ENCODE data around the gene ELANE.
"Not testable (repeated sequence)": the region's sequence is repeated elsewhere in the genome, so short reads cannot be mapped to it uniquely, and the experiment has no call there.

The ELANE gene

DNA sequence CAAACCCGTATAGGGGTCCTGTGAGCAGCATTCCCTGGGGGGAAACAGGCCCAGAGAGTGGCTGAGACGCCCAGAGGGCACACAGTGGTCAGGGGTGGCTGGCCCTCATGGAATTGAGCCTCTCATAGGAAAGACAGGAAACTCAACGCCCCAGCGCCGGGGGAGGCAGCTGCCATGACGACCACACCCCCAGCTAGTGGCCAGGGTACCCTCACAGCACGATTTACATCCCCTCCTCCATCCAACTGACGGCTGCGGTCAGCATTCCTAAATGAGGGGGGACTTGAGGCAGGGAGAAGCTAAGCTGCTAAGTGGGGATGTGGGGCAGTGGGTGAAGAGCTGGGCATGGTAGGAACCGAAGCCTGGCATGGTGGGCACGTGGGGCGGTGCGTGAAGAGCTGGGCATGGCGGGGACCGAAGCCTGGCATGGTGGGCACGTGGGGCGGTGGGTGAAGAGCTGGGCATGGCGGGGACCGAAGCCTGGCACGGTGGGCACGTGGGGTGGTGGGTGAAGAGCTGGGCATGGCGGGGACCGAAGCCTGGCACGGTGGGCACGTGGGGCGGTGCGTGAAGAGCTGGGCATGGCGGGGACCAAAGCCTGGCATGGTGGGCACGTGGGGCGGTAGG is 30.9 kb downstream of the ELANE start:
- DNase-seq = no peak

DNA sequence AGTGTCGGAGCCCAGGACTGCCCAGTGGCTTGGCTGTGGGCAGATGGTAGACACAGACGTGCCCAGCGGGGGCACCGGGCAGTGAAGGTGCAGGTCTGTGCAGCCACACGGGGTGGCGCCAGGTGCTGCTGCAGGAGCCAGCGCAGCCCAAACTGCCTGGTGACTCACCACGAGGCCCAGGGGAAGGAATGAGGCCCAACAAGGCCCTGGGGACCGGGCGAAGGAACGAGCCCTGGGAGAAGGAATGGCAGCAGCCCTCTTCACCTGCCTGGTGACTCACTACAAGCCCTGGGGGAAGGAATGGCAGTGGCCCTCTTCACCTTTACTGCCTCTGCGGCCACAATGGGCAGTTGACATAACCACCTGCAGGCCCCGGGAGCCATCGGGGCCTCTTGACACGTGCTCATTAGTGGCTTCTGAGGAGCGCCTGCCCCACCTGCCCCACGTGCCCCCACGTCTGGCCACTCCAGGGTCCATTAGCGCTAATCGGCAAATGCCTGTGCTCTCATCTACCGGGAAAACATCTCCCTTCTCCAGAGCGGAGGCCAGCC is 31.6 kb downstream of the ELANE start:
- peak; percentile 29 for DNase-seq

GRCh38 chr19:884420-885211 is 32.5 kb downstream of the ELANE start:
- no peak for DNase-seq

DNA sequence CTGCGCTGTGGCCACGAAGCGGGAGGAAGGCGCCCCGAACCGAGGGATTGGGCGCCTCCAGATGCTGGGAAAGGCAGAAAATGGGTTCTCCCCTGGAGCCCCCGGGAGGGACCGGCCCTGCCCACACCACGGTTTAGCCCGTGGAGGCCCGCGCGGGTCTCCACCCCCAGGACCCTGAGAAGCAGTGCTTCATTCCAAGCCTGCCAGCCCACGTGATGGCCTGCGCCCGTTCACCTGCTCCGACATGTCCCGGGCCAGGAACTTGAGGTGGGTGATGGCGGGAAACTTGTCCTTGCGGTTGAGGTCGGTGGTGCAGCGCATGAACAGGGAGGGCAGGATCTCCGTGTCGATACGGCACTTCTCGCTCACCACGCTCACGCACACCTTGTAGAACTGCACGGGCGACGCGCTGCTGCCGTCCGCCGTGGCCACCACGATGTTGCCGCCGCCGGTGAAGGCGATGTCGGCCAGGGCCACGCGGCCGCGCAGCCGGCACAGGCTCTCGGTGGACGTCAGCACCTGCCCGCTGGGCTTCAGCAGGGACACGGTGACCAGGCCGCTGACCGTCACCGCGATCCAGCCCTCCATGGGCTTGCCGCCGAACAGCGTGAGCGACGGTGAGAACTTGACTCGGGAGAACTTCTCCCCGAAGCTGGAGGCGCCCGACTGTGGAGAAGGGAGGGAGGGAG is 33.6 kb downstream of the ELANE start:
- no peak for DNase-seq

DNA sequence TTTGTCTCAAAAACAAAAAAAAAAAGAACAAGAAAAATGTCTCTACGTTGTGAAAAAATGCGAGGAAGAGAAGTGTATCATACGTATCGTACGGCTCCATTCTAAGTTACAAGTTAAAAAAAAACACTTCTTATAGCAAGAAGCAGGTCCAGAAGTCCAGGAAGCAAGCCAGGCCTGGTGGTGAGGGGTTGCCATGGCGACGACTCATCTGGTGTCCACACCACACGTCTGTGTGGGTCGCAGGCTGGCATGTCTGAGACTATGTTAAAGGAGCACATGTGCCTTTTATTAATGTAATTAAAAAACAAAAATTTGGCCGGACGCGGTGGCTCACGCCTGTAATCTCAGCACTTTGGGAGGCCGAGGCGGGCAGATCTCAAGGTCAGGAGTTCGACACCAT is 35.0 kb downstream of the ELANE start:
- DNase-seq = no peak

- no peak for DNase-seq
Observed at GRCh38 chr19:887599-887998, 35.5 kb downstream of the ELANE start.

DNA sequence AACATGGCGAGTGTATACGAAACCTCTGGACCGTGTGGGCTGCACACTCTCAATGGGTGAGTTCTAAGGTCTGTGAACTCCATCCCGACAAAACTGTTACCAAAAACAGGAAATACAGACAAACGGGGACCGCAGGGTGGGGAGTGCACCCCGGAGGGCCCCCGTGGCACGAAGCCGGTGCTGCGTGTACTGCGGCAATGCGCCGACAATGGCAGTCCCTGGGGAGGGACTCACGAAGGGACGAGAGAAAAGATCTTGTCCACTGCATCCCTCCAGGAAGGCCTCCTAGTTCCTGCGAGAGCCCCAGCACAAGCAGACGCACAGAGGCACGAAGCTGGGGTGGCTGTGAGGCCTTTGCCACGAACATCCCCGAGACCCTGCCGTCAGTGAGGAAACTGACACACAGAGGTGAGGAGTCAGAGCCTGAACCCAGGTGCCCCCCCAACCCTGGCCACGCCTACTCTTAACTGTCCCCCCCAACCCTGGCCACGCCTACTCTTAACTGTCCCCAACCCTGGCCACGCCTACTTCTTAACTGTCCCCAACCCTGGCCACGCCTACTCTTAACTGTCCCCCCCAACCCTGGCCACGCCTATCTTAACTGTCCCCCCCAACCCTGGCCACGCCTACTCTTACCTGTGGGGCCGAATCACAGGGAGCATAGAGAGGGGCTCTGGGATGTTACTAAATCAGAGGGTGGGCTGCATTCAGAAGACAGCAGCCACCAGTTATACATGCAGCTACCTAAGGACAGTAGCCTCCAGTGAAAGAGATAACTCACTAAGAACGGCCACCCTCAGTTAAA is 36.7 kb downstream of the ELANE start:
- DNase-seq = no peak

DNA sequence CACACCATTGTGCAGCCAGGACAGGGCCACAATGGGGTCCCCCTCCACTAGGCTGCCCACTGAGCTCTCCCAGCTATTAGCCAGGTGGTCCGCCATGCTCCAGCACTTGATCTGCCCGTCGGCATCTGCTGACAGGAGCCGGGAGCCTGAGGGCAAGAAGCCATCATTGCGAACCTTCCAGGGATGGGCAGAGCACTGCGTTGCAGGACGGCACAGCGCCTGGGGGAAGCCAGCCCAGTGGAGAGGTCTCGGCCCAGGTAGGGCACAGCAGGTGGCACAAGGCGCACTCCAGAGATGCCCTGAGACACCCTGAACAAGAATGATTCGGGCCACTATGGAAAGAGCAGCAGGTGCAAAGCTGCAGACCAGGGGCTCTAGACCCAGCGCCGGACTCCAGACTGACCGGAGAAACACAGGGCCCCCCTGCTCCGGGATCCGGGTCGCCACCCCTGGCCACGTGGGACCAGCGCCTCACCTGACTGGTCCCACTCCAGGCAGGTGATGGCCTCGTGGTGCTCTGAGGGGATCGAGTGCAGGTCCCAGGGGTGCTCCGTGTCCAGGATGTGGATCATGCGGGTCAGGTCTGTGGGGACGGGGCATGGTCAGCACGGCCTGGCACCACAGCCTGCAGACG is 37.7 kb downstream of the ELANE start:
- DNase-seq = no peak

DNA sequence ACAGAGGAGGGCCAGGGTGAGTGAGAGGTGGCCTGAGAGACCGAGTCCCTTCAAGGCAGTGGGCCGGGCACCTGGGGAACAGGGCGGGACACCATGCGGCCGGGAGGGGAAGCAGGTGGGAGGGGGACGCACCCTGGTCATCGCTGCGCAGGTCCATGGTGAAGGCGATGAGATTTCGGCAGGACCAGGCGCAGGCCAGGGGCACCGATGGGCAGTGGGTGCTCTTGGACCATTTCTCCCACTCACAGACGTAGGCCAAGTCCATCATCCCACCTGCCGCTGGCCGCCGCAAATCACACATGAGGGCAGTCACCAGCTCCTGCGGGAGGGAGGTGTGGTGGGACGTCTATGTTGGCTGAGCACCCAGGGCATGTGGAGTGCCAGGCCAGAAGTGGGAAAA is 38.7 kb downstream of the ELANE start:
- DNase-seq = no peak

GRCh38 chr19:891421-892200 is 39.5 kb downstream of the ELANE start:
- DNase-seq = not testable (repeated sequence)

DNA sequence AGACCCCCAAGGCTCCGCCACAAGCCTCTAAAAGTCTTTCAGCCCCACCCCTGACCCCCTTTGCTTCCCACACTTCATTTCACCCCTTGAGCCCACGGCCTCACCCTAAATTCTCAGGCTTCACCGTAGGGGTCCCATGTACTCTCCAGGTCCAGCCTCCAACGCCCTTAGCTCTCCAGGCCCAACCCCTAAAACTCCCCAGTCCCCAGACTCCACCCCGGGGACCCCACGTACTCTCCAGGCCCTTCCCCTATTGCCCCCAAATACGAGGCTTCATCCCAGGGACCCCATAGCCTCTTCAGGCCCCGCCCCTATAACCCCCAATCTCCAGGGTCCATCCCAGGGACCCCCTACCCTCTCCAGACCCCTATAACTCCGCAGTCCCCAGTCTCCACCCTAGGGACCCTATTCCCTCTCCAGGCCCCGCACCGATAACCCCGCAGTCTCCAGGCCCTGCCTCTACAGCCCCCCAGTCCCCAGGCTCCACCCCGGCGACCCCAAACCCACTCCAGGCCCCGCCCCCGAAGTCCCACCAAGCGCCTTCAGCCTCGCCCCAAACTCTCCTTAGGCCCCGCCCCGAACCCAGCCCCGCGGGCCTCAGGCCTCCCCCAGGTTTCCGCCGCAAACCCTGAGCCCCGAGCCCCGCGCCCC is 40.3 kb downstream of the ELANE start:
- DNase-seq = no peak

DNA sequence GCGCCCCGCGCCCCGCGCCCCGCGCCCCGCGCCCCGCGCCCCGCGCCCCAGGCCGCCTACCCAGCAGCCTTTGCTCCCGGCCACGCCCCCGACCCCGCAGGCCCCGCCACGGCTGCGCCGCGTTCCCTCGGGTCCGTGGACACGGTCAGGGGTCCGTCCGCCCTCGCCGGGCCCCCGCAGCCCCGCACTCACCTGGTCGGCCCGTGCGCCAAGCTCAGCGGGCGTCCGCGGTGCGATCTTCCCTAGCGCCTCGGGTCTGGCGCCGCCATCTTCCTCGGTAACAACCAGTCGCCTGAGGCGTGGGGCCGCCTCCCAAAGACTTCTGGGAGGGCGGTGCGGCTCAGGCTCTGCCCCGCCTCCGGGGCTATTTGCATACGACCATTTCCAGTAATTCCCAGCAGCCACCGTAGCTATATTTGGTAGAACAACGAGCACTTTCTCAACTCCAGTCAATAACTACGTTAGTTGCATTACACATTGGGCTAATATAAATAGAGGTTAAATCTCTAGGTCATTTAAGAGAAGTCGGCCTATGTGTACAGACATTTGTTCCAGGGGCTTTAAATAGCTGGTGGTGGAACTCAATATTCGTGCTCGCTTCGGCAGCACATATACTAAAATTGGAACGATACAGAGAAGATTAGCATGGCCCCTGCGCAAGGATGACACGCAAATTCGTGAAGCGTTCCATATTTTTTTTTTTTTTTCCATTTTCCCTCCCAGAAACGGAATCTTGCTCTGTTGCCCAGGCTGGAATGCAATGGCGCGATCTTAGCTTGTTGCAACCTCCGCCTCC is 41.0 kb downstream of the ELANE start, which contains the start of the genes MED16 and RNU6-9:
Gene MED16 (minus strand): TSS at position 294 of the 796 bp plus-strand sequence. CDS start 2,056 bp downstream, outside the sequence.
Gene RNU6-9 (plus strand): TSS at position 591 of the 796 bp plus-strand sequence.
- peak; percentile 73 for DNase-seq

- DNase-seq = no peak
Observed at GRCh38 chr19:896434-896833, 44.3 kb downstream of the ELANE start.

DNA sequence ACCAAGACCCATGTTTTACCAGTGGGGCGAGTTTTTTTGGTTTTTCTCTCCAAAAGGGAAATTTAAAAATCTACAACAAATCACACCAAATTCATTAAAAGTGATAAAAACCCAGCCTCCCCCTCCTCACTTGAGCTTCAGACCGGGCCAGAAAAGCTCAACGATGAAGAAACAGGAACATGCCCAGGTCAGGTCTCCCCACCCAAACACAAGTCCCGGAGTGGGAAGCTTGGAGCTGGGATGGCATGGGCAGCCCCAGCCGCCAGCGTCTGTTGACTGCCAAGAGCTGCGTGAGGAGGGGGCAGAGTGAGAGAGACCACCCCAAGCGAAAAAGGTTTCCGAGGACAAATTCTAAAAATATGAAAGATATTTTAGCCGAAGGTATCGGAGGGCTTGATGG is 44.9 kb downstream of the ELANE start:
- no peak for DNase-seq

DNA sequence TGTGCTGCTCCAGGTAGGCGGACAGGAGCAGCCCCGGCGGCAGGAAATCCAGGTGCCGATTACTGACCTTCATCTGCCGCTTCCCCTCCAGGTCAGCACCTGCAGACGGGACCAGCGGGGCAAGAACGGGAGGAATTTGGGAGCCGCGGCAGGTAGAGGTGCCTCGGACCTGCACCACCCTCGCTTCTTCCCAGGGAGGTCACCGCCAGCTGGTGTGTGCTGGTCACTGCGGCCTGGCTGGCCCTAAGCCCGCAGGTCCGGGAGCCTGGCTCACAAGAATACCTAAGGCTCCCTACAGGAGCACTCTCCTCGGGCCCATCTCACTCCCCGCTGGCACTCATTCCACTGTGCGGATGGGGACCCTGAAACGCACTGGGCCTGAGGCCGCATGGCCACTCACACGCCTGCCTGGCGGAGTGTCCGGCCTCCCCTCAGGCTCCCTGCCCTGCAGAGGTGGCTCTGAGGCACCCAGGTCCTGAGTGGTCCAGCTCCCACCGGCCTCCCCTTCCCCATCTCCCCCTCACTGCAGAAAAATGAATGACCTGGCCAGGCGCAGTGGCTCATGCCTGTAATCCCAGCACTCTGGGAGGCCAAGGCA is 45.4 kb downstream of the ELANE start:
- DNase-seq = no peak

GRCh38 chr19:898663-899062 is 46.6 kb downstream of the ELANE start:
- DNase-seq = no peak

GRCh38 chr19:899336-900042 is 47.4 kb downstream of the ELANE start:
- DNase-seq = no peak

DNA sequence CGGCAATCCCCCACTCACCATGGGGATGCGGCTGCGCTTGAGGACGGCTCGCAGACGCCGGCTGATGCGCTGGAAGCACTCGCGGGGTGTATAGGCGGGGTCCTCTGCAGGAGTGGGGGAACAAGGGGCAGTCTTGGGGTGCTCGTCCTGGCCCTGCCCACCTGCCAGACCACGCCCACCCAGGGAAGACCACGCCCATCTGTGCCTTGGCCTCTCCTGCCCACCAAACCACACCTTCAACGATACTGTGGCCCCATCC is 47.9 kb downstream of the ELANE start:
- no peak for DNase-seq
